HEK293 (cell line): ENCODE results near the gene GGN.

Experiments
- BCL11A ChIP-seq: fragments of 450-650 bp; formaldehyde crosslinking; IDR thresholded peaks from 2 replicates; pipeline ENCODE4 v1.5.1; 2016; ENCODE audit warnings: low read depth, missing biosample characterization, missing genetic modification characterization
- BCL6B ChIP-seq: fragments of 450-650 bp; formaldehyde crosslinking; IDR thresholded peaks from 2 replicates; pipeline ENCODE4 v1.5.1; 2017; ENCODE audit warnings: missing biosample characterization, missing genetic modification characterization
- GLIS1 ChIP-seq: fragments of 450-650 bp; formaldehyde crosslinking; IDR thresholded peaks from 2 replicates; pipeline ENCODE4 v1.5.1; 2016; ENCODE audit warnings: missing biosample characterization, missing genetic modification characterization
- KLF17 ChIP-seq: fragments of 450-650 bp; formaldehyde crosslinking; IDR thresholded peaks from 2 replicates; pipeline ENCODE4 v1.5.1; 2016; ENCODE audit warnings: missing biosample characterization, missing genetic modification characterization
- KLF7 ChIP-seq: fragments of 450-650 bp; formaldehyde crosslinking; IDR thresholded peaks from 2 replicates; pipeline ENCODE4 v1.5.1; 2016; ENCODE audit warnings: missing biosample characterization, missing genetic modification characterization, borderline replicate concordance
- OVOL3 ChIP-seq: fragments of 450-650 bp; formaldehyde crosslinking; IDR thresholded peaks from 2 replicates; pipeline ENCODE4 v1.5.1; 2016; ENCODE audit warnings: missing biosample characterization, missing genetic modification characterization
- RBAK ChIP-seq: fragments of 450-650 bp; formaldehyde crosslinking; IDR thresholded peaks from 2 replicates; pipeline ENCODE4 v1.5.1; 2016; ENCODE audit warnings: missing biosample characterization, missing genetic modification characterization
- ZBTB10 ChIP-seq: fragments of 450-650 bp; formaldehyde crosslinking; IDR thresholded peaks from 2 replicates; pipeline ENCODE4 v1.5.1; 2016; ENCODE audit warnings: missing biosample characterization, missing genetic modification characterization
- ZBTB11 ChIP-seq: fragments of 450-650 bp; formaldehyde crosslinking; conservative IDR thresholded peaks from 2 replicates; pipeline ENCODE4 v1.5.1; 2016; ENCODE audit warnings: low read depth, missing biosample characterization, missing genetic modification characterization
- ZBTB17 ChIP-seq: fragments of 450-650 bp; formaldehyde crosslinking; IDR thresholded peaks from 2 replicates; pipeline ENCODE4 v1.5.1; 2016; ENCODE audit warnings: missing biosample characterization, missing genetic modification characterization
- ZBTB26 ChIP-seq: fragments of 450-650 bp; formaldehyde crosslinking; optimal IDR thresholded peaks from 2 replicates; pipeline ENCODE3; 2016; ENCODE audit warnings: missing biosample characterization, mild to moderate bottlenecking, missing genetic modification characterization
- ZBTB8A ChIP-seq: fragments of 450-650 bp; formaldehyde crosslinking; IDR thresholded peaks from 2 replicates; pipeline ENCODE4 v1.5.1; 2016; ENCODE audit warnings: missing biosample characterization, missing genetic modification characterization
- ZEB2 ChIP-seq: fragments of 450-650 bp; formaldehyde crosslinking; IDR thresholded peaks from 2 replicates; pipeline ENCODE4 v1.5.1; 2016; ENCODE audit warnings: missing biosample characterization, missing genetic modification characterization
- ZFP69B ChIP-seq: fragments of 450-650 bp; formaldehyde crosslinking; IDR thresholded peaks from 2 replicates; pipeline ENCODE4 v1.5.1; 2016; ENCODE audit warnings: missing biosample characterization, missing genetic modification characterization
- ZNF138 ChIP-seq: fragments of 450-650 bp; formaldehyde crosslinking; IDR thresholded peaks from 2 replicates; pipeline ENCODE4 v1.5.1; 2016; ENCODE audit warnings: missing biosample characterization, missing genetic modification characterization, borderline replicate concordance
- ZNF18 ChIP-seq: fragments of 450-650 bp; formaldehyde crosslinking; IDR thresholded peaks from 2 replicates; pipeline ENCODE4 v1.5.1; 2016; ENCODE audit warnings: missing biosample characterization, missing genetic modification characterization
- ZNF335 ChIP-seq: fragments of 450-650 bp; formaldehyde crosslinking; conservative IDR thresholded peaks from 2 replicates; pipeline ENCODE4 v1.5.1; 2016; ENCODE audit warnings: missing biosample characterization, missing genetic modification characterization
- ZNF362 ChIP-seq: fragments of 450-650 bp; formaldehyde crosslinking; IDR thresholded peaks from 2 replicates; pipeline ENCODE4 v1.5.1; 2016; ENCODE audit warnings: missing biosample characterization, missing genetic modification characterization
- ZNF426 ChIP-seq: fragments of 450-650 bp; formaldehyde crosslinking; IDR thresholded peaks from 2 replicates; pipeline ENCODE4 v1.5.1; 2017; ENCODE audit warnings: missing biosample characterization, missing genetic modification characterization, mild to moderate bottlenecking, inconsistent platforms, moderate library complexity
- ZNF544 ChIP-seq: fragments of 450-650 bp; formaldehyde crosslinking; IDR thresholded peaks from 2 replicates; pipeline ENCODE4 v1.5.0; 2017; ENCODE audit warnings: missing biosample characterization, missing genetic modification characterization
- ZNF645 ChIP-seq: fragments of 450-650 bp; formaldehyde crosslinking; IDR thresholded peaks from 2 replicates; pipeline ENCODE4; 2016; ENCODE audit warnings: missing biosample characterization, missing genetic modification characterization
- ZNF658 ChIP-seq: fragments of 450-650 bp; formaldehyde crosslinking; IDR thresholded peaks from 2 replicates; pipeline ENCODE4; 2016; ENCODE audit warnings: missing biosample characterization, missing genetic modification characterization
- ZNF777 ChIP-seq: fragments of 450-650 bp; formaldehyde crosslinking; IDR thresholded peaks from 2 replicates; pipeline ENCODE4 v1.5.1; 2017; ENCODE audit warnings: missing biosample characterization, missing genetic modification characterization, borderline replicate concordance
- ZNF785 ChIP-seq: fragments of 450-650 bp; formaldehyde crosslinking; IDR thresholded peaks from 2 replicates; pipeline ENCODE4 v1.5.1; 2016; ENCODE audit warnings: missing biosample characterization, missing genetic modification characterization
- ZNF837 ChIP-seq: fragments of 450-650 bp; formaldehyde crosslinking; IDR thresholded peaks from 2 replicates; pipeline ENCODE4 v1.5.1; 2016; ENCODE audit warnings: missing biosample characterization, missing genetic modification characterization
- ZSCAN30 ChIP-seq: fragments of 450-650 bp; IDR thresholded peaks from 2 replicates; pipeline ENCODE4 v1.5.1; 2018; ENCODE audit warnings: missing biosample characterization, mild to moderate bottlenecking, missing genetic modification characterization, moderate library complexity
- ZXDB ChIP-seq: fragments of 450-650 bp; formaldehyde crosslinking; IDR thresholded peaks from 2 replicates; pipeline ENCODE4 v1.5.1; 2016; ENCODE audit warnings: missing biosample characterization, missing genetic modification characterization

The GGN gene

GRCh38 chr19:38361633-38362075 is 26.2 kb downstream of the GGN start (continued):
- TF ChIP-seq ZNF777 (tag by site-specific recombination) = no peak
- TF ChIP-seq ZNF362 (tag by site-specific recombination) = no peak
- no peak for TF ChIP-seq ZNF837 (tag by site-specific recombination)
- peak; percentile 99 for TF ChIP-seq ZBTB17
- no peak for TF ChIP-seq ZNF138 (tag by site-specific recombination)
- TF ChIP-seq ZBTB8A (tag by site-specific recombination) = no peak; the same call in 1 of the 2 replicates
- TF ChIP-seq OVOL3 (tag by site-specific recombination) = no peak
- no peak for TF ChIP-seq ZNF426 (tag by site-specific recombination)
- no peak for TF ChIP-seq ZNF544 (tag by site-specific recombination)
- TF ChIP-seq RBAK (tag by site-specific recombination) = no peak
- no peak for TF ChIP-seq KLF7 (tag by site-specific recombination)
- TF ChIP-seq GLIS1 = no peak
- no peak for TF ChIP-seq ZNF785 (tag by site-specific recombination)
- TF ChIP-seq ZBTB26 (tag by site-specific recombination) = peak; percentile 88
- no peak for TF ChIP-seq ZNF18 (tag by site-specific recombination)
- no peak for TF ChIP-seq ZNF645 (tag by site-specific recombination)
- peak; percentile 97 for TF ChIP-seq ZNF335 (tag by site-specific recombination)
- 0 out of 2 replicates have a peak, but pooled peaks have one; percentile 4 for TF ChIP-seq BCL11A
- no peak for TF ChIP-seq ZEB2 (tag by site-specific recombination)
- TF ChIP-seq ZBTB11 (tag by site-specific recombination) = no peak
- no peak for TF ChIP-seq ZBTB10 (tag by site-specific recombination)
- no peak for TF ChIP-seq ZNF658
- TF ChIP-seq KLF17 (tag by site-specific recombination) = no peak
- TF ChIP-seq ZFP69B = no peak
- no peak for TF ChIP-seq ZSCAN30 (tag by site-specific recombination)
- no peak for TF ChIP-seq BCL6B (tag by site-specific recombination)
- no peak; the same call in 1 of the 2 replicates for TF ChIP-seq ZXDB (tag by site-specific recombination)
